ENCODE results near the gene MYMX. TPM values are rescaled to one million over a fixed set of nuclear protein-coding genes. Genes with fewer than 3 reads are reported as not detected.

MYMX gene
- total RNA-seq, 6 donors from 2014 or later, result 0.46 TPM; not detected in 5

GRCh38 chr6:44177691-44178423, 38.9 kb upstream of the MYMX start:
- TF ChIP-seq CTCF (IDR thresholded peaks at IDR 0.05) (no peak), POLR2AphosphoS5 (IDR thresholded peaks at IDR 0.05) (peak; percentile 8 to 9)
- 73 to 88% methylated on average over 12 to 13 of the region's 13 CpGs for WGBS, 2 donors
- ATAC-seq (ENCODE audit: low FRiP score in 2 of 2), result peak; percentile 27 to 85
- no peak overlapping the region for H3K27ac ChIP-seq
- no peaks in the 10 kb centered on the region for H3K27me3 ChIP-seq
- no peak overlapping the region for H3K4me3 ChIP-seq
- H3K4me1 ChIP-seq, result peaks cover 0 to 6% (median 0%) of the 10 kb centered on the region in 4 donors
- H3K9me3 ChIP-seq, result no peaks in the 10 kb centered on the region
- DNase-seq, result peak in 1 of 2 donors; percentile 30
- no peaks in the 10 kb centered on the region for H3K36me3 ChIP-seq

GRCh38 chr6:44178424-44179071, 38.2 kb upstream of the MYMX start:
- H3K4me3 ChIP-seq, result no peak overlapping the region
- no peaks in the 10 kb centered on the region for H3K36me3 ChIP-seq
- no peaks in the 10 kb centered on the region for H3K27me3 ChIP-seq
- 85 to 95% methylated on average over 9 of the region's 9 CpGs for WGBS, 2 donors
- TF ChIP-seq POLR2A (IDR thresholded peaks at IDR 0.05) (no peak), POLR2AphosphoS5 (IDR thresholded peaks at IDR 0.05) (no peak), EP300 (IDR thresholded peaks at IDR 0.05) (no peak)
- DNase-seq (no peak), ATAC-seq (ENCODE audit: low FRiP score in 2 of 2) (no peak)
- no peaks in the 10 kb centered on the region for H3K9me3 ChIP-seq
- H3K27ac ChIP-seq, result peak overlapping the region in 1 of 4 donors; percentile 17
- peaks cover 0 to 4% (median 0%) of the 10 kb centered on the region in 4 donors for H3K4me1 ChIP-seq

- Histone ChIP-seq H3K9me3 (no peaks in the 10 kb centered on the region), H3K27ac (peak overlapping the region in 1 of 4 donors; percentile 17)
- WGBS, 2 donors, result 54 to 62% methylated on average over 4 of the region's 4 CpGs
Observed at GRCh38 chr6:44179072-44179536, 37.6 kb upstream of the MYMX start.

GRCh38 chr6:44179648-44180047, 37.1 kb upstream of the MYMX start:
- ATAC-seq (ENCODE audit: low FRiP score in 2 of 2) (no peak), DNase-seq (no peak)
- 85 to 86% methylated on average over 4 to 7 of the region's 7 CpGs for WGBS, 2 donors
- H3K4me3 ChIP-seq, result no peak overlapping the region
- TF ChIP-seq POLR2A (IDR thresholded peaks at IDR 0.05) (no peak), EP300 (IDR thresholded peaks at IDR 0.05) (no peak), POLR2AphosphoS5 (IDR thresholded peaks at IDR 0.05) (no peak), CTCF (IDR thresholded peaks at IDR 0.05) (no peak)
- no peaks in the 10 kb centered on the region for H3K27me3 ChIP-seq
- no peaks in the 10 kb centered on the region for H3K9me3 ChIP-seq
- no peaks in the 10 kb centered on the region for H3K36me3 ChIP-seq
- no peak overlapping the region for H3K27ac ChIP-seq
- H3K4me1 ChIP-seq, result peaks cover 0 to 4% (median 0%) of the 10 kb centered on the region in 4 donors

More at GRCh38 chr6:44179072-44179536, 37.6 kb upstream of the MYMX start:
- H3K36me3 ChIP-seq, result no peaks in the 10 kb centered on the region
- H3K4me3 ChIP-seq, result no peak overlapping the region
- no peaks in the 10 kb centered on the region for H3K27me3 ChIP-seq
- peaks cover 0 to 4% (median 0%) of the 10 kb centered on the region in 4 donors for H3K4me1 ChIP-seq
- ATAC-seq (ENCODE audit: low FRiP score in 2 of 2) (no peak), DNase-seq (no peak)
- TF ChIP-seq CTCF (IDR thresholded peaks at IDR 0.05), result no peak
- TF ChIP-seq EP300 (IDR thresholded peaks at IDR 0.05), result no peak
- no peak for TF ChIP-seq POLR2A (IDR thresholded peaks at IDR 0.05)
- no peak for TF ChIP-seq POLR2AphosphoS5 (IDR thresholded peaks at IDR 0.05)

GRCh38 chr6:44180406-44180805, 36.3 kb upstream of the MYMX start:
- TF ChIP-seq POLR2A (IDR thresholded peaks at IDR 0.05), result no peak
- no peak for TF ChIP-seq POLR2AphosphoS5 (IDR thresholded peaks at IDR 0.05)
- no peak for TF ChIP-seq EP300 (IDR thresholded peaks at IDR 0.05)
- TF ChIP-seq CTCF (IDR thresholded peaks at IDR 0.05), result no peak
- Histone ChIP-seq H3K27ac (no peak overlapping the region), H3K9me3 (no peaks in the 10 kb centered on the region), H3K4me1 (peaks cover 0 to 4% (median 0%) of the 10 kb centered on the region in 4 donors), H3K4me3 (no peak overlapping the region), H3K36me3 (no peaks in the 10 kb centered on the region), H3K27me3 (no peaks in the 10 kb centered on the region)
- no peak for ATAC-seq (ENCODE audit: low FRiP score in 2 of 2)
- DNase-seq, result no peak
- 80 to 85% methylated on average over 4 of the region's 4 CpGs for WGBS, 2 donors
